Bronchial epithelial cell (primary cell): Measurements from ENCODE around the gene RNF224. TPM values are rescaled to one million over a fixed set of nuclear protein-coding genes. Genes with fewer than 3 reads are reported as not detected.

Experiments used
- DNase-seq: peaks from one replicate; pipeline ENCODE4 v3.0.0-alpha.2; 2010; ENCODE audit warnings: low read depth
- FAIRE-seq: peaks from 2 replicates; lab custom pipeline; 2011; peaks lifted over from hg19 to GRCh38; lab: Jason Lieb, UNC
- H3K27me3 ChIP-seq: 2 replicates; pipeline ENCODE4 v1.5.1; 2011; ENCODE audit warnings: low read length; ENCODE audit not compliant: control insufficient read depth, insufficient read depth
- H3K36me3 ChIP-seq: 2 replicates; pipeline ENCODE4 v1.5.1; 2011; ENCODE audit warnings: low read length; ENCODE audit not compliant: control insufficient read depth, insufficient read depth
- H3K4me3 ChIP-seq: 2 replicates; pipeline ENCODE4 v1.5.1; 2011; ENCODE audit warnings: mild to moderate bottlenecking, low read depth, low read length, control low read depth
- CTCF ChIP-seq: IDR thresholded peaks from 2 replicates; pipeline ENCODE4 v1.5.1; 2011; ENCODE audit warnings: mild to moderate bottlenecking, moderate library complexity, low read length, control low read depth, inconsistent platforms; ENCODE audit not compliant: insufficient read depth, severe bottlenecking
- total RNA-seq: library from RNA; depleted of rRNA; stranded (reverse); fragments of >200 nt; gene quantifications from 2 replicates; pipeline ENCODE4 v1.2.1, GENCODE V29; 2014

Gene RNF224
- total RNA-seq, 1 donor from 2014 or later, result under 0.01 TPM

GRCh38 chr9:137181680-137182079, 45.6 kb upstream of the RNF224 start:
- no peak for DNase-seq
- no peak for FAIRE-seq
- TF ChIP-seq CTCF, result no peak
- no peak overlapping the region for H3K4me3 ChIP-seq
- no peaks in the 10 kb centered on the region for H3K27me3 ChIP-seq
- H3K36me3 ChIP-seq, result peaks cover 34% of the 10 kb centered on the region

- no peak for TF ChIP-seq CTCF
- FAIRE-seq (no peak), DNase-seq (no peak)
Observed at GRCh38 chr9:137182836-137183235, 44.5 kb upstream of the RNF224 start.

DNA sequence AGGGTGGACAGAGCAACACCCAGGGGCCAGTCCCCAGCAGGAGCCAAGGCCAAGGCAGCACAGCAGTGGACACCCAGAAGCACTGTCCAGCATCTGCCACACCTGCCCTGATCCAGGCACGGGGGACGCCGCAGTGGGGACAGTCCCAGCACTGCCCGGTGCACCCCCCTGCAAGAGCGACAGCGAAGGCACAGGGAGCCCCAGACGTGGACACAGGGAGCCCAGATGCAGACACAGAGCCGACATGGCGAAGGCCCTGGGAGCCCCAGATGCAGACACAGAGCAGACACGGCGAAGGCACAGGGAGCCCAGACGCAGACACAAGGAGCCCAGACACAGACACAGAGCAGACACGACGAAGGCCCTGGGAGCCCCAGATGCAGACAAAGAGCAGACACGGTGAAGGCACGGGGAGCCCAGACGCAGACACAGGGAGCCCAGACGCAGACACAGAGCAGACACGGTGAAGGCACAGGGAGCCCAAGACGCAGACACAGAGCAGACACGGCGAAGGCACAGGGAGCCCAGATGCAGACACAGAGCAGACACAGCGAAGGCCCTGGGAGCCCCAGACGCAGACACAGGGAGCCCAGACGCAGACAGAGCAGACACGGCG, 43.2 kb upstream of the RNF224 start:
- FAIRE-seq (no peak), DNase-seq (no peak)
- Histone ChIP-seq H3K27me3 (no peaks in the 10 kb centered on the region), H3K4me3 (no peak overlapping the region), H3K36me3 (peaks cover 38% of the 10 kb centered on the region)
- no peak for TF ChIP-seq CTCF

More at GRCh38 chr9:137182836-137183235, 44.5 kb upstream of the RNF224 start:
- Histone ChIP-seq H3K36me3 (peaks cover 38% of the 10 kb centered on the region), H3K27me3 (no peaks in the 10 kb centered on the region), H3K4me3 (no peak overlapping the region)

- DNase-seq (no peak), FAIRE-seq (no peak)
- H3K27me3 ChIP-seq, result no peaks in the 10 kb centered on the region
- H3K36me3 ChIP-seq, result peaks cover 40% of the 10 kb centered on the region
- no peak overlapping the region for H3K4me3 ChIP-seq
- no peak for TF ChIP-seq CTCF
Observed at GRCh38 chr9:137184881-137185660, 42.2 kb upstream of the RNF224 start.

GRCh38 chr9:137185921-137186320, 41.4 kb upstream of the RNF224 start:
- TF ChIP-seq CTCF, result no peak
- FAIRE-seq (no peak), DNase-seq (no peak)
- peaks cover 42% of the 10 kb centered on the region for H3K36me3 ChIP-seq
- H3K27me3 ChIP-seq, result no peaks in the 10 kb centered on the region
- H3K4me3 ChIP-seq, result no peak overlapping the region
